ENCODE measurements around the gene ZSCAN22. TPM values are rescaled to one million over a fixed set of nuclear protein-coding genes. Genes with fewer than 3 reads are reported as not detected.

The ZSCAN22 gene
- total and polyA plus RNA-seq, 2 of the 4 experiments (the other 2 are of a cell fraction), result 2.2 to 2.5 TPM

DNA sequence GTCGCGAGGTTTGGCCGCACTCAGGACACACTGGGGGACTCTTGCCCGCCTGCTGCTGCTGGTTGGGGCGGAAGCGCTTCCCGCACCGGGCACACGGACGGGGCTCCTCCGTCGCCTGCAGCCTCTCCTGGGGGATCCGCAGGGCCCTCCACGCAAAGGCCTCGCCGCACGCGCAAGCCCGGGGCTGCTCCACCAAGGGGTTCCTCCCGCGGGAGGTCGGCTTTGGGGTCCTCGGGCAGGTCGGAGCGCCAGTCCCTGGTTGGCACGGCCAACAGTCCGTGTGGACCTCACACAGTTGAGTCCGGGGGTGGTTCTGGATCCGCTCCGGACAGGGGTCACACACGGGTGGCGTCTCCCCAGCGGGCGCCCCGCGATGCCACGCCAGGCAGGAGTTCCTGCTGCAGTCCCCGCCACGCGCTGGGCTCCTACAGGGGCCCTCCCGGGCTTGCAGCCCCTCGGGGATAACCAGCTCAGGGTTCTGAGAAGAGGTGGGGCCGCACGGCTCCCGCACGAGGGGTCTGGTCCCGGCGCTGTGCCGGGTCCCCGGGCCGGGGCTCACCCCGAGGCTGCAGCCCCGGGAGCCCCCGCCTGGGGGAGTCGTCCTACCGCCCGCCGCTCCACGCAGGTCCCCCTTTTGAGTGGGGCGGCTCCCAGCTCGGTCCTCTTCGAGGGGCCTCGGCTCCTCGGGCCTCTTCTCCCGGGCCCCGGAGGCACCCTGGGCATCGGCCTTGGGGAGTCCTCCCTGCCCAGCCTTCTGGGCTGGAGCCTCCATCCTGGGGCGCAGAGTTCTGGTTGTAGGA lies 42.0 kb downstream of the ZSCAN22 start (continued):
- TF ChIP-seq FOS (IDR thresholded peaks at IDR 0.05; ENCODE audit: low read depth, low read length), result no peak
- no peak for TF ChIP-seq CEBPB (IDR thresholded peaks at IDR 0.05; ENCODE audit: low read depth, low read length)
- no peak for TF ChIP-seq RAD21 (IDR thresholded peaks at IDR 0.05; ENCODE audit: low read length)

DNA sequence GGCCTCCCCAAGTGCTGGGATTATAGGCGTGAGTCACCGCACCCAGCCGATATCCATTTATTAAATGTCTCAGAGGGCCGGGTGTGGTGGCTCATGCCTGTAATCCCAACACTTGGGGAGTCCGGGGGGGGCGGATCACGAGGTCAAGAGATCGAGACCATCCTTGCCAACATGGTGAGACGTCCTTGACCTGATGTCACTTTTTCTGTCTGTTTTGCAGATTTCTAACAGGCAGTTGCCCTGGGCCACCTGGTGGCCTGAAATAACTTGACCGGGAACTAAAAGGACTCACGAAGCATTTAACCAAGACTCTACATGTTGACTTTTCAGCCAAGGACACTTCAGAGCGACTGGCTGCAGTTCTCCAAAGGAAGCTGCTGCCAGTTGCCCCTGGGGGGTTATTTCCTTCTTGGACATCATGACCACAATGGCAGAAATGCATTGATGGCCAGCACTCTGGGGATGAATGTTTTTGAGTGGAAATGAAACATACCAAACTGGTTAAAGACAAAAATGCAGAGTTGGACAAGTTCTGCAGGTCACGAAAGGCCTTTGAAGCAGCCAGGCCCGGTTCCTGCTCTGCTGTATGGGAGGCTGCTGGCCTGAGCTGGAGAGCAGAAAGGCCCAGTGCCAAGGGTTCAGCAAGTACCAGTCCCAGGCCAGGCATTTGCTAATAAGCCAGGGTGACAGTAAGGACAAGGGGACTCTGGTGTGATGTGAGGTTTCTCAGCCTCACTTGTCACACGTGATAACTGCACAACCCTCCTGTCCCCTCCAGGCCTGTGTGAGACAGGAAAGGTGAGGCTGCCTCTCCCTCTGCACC lies 45.7 kb downstream of the ZSCAN22 start:
- ATAC-seq (ENCODE audit: low read depth), result no peak
- Histone ChIP-seq H3K27me3 (ENCODE audit: control insufficient read depth, insufficient read depth, low read length) (no peaks in the 10 kb centered on the region), H2BK15ac (ENCODE audit: low read depth, low read length) (no peak overlapping the region), H3K4ac (ENCODE audit: low read depth, low read length) (no peak overlapping the region), H4K91ac (ENCODE audit: insufficient read depth, low read depth, low read length) (no peak overlapping the region), H3K9me1 (ENCODE audit: insufficient read depth, low read length) (no peaks in the 10 kb centered on the region), H3K14ac (replicated peaks; ENCODE audit: low read depth, low read length) (no peak overlapping the region), H2AFZ (replicated peaks; ENCODE audit: low read length, poor library complexity) (no peak overlapping the region), H3K4me1 (ENCODE audit: control insufficient read depth, insufficient read depth, low read length) (no peaks in the 10 kb centered on the region), H2BK20ac (ENCODE audit: low read depth, low read length) (no peak overlapping the region), H4K8ac (ENCODE audit: low read depth in 2 of 2, low read length in 2 of 2) (no peak overlapping the region), H3K9me3 (ENCODE audit: control insufficient read depth, insufficient read depth, low read length) (peaks cover 3% of the 10 kb centered on the region; the same call in 1 of the 2 replicates), H2BK120ac (ENCODE audit: low read depth, low read length) (no peak overlapping the region), H3K56ac (ENCODE audit: extremely low read depth, insufficient read depth, low read length) (no peak overlapping the region), H3K9ac (ENCODE audit: low read depth, low read length) (no peak overlapping the region), H4K5ac (ENCODE audit: low read depth, low read length) (no peak overlapping the region), H3K18ac (ENCODE audit: low read depth, low read length) (no peak overlapping the region), H3K36me3 (ENCODE audit: control insufficient read depth, insufficient read depth, low read length) (no peaks in the 10 kb centered on the region), H2BK5ac (ENCODE audit: low read depth, low read length, poor library complexity, severe bottlenecking) (no peak overlapping the region), H3K27ac (ENCODE audit: insufficient read depth, low read length) (no peak overlapping the region), H3K4me2 (ENCODE audit: low read depth, low read length) (no peak overlapping the region), H4K20me1 (ENCODE audit: insufficient read depth, low read length) (no peaks in the 10 kb centered on the region), H2AK9ac (replicated peaks; ENCODE audit: low read depth, low read length, poor library complexity) (no peak overlapping the region), H3K79me1 (ENCODE audit: low read depth in 1 of 2, low read length in 2 of 2) (no peaks in the 10 kb centered on the region), H3K23ac (ENCODE audit: low read depth, low read length) (no peak overlapping the region), H2AK5ac (ENCODE audit: low read depth, low read length) (no peak overlapping the region), H3K4me3 (ENCODE audit: insufficient read depth, low read depth, low read length) (no peak overlapping the region)
- POLR2A ChIA-PET (ENCODE audit: unreplicated experiment), result no interaction called here
- DNase-seq, result no peak
- dilution Hi-C loops (cut with HindIII; ENCODE audit: low sequenced_read_pairs, unreplicated experiment), result no loop called here
- CTCF ChIA-PET, result interaction anchor here (1.0 kb wide), 1 partner anchor 8 kb away, joined by 3 read pairs; no protein-coding TSS in a partner anchor
- WGBS, 2 experiments (ENCODE audit: extremely low coverage in 2 of 2, insufficient read length in 1 of 2), result 70% methylated on average over 9 of the region's 15 CpGs; no CpG with 5 or more reads in 1 of the 2 experiments
- in situ Hi-C loops (cut with MboI; ENCODE audit: low sequenced_read_pairs), result no loop called here
- BruUV-seq (replicated peaks), result no TSS peak
- TF ChIP-seq, protein P1, sequence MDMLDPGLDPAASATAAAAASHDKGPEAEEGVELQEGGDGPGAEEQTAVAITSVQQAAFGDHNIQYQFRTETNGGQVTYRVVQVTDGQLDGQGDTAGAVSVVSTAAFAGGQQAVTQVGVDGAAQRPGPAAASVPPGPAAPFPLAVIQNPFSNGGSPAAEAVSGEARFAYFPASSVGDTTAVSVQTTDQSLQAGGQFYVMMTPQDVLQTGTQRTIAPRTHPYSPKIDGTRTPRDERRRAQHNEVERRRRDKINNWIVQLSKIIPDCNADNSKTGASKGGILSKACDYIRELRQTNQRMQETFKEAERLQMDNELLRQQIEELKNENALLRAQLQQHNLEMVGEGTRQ (IDR thresholded peaks at IDR 0.05; ENCODE audit: low read depth, low read length), result no peak
- TF ChIP-seq, protein P2, sequence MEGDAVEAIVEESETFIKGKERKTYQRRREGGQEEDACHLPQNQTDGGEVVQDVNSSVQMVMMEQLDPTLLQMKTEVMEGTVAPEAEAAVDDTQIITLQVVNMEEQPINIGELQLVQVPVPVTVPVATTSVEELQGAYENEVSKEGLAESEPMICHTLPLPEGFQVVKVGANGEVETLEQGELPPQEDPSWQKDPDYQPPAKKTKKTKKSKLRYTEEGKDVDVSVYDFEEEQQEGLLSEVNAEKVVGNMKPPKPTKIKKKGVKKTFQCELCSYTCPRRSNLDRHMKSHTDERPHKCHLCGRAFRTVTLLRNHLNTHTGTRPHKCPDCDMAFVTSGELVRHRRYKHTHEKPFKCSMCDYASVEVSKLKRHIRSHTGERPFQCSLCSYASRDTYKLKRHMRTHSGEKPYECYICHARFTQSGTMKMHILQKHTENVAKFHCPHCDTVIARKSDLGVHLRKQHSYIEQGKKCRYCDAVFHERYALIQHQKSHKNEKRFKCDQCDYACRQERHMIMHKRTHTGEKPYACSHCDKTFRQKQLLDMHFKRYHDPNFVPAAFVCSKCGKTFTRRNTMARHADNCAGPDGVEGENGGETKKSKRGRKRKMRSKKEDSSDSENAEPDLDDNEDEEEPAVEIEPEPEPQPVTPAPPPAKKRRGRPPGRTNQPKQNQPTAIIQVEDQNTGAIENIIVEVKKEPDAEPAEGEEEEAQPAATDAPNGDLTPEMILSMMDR (conservative IDR thresholded peaks at IDR 0.05; ENCODE audit: low read depth, low read length), result peak; percentile 19; the same call in 1 of the 2 replicates
- intact Hi-C loops (cut with micrococcal nuclease), result no loop called here
